A549 (cell line): ENCODE measurements around the gene DMGDH.

Source experiments
- CTCF ChIP-seq: fragments of >200 bp; sonication (Bioruptor Twin); formaldehyde crosslinking; IDR thresholded peaks from 3 replicates; pipeline ENCODE4 v1.5.1; 2016
- E2F6 ChIP-seq: IDR thresholded peaks from 2 replicates; pipeline ENCODE4 v1.6.1; 2012; ENCODE audit warnings: low read depth, borderline replicate concordance
- FOSL2 ChIP-seq, 2 experiments: fragments of 450-650 bp in 1 of 2; fragments of >200 bp in 1 of 2; sonication (Bioruptor Twin) in 1 of 2; formaldehyde crosslinking; IDR thresholded peaks; 2 replicates each; pipeline versions ENCODE4 v1.5.0 to v1.6.1; 2016 to 2020; ENCODE audit warnings: mild to moderate bottlenecking in 1 of 2, moderate library complexity in 1 of 2
- KDM5A ChIP-seq: fragments of 200-600 bp; sonication (generic); IDR thresholded peaks from 2 replicates; pipeline ENCODE4 v1.6.1; 2016; ENCODE audit warnings: antibody characterized with exemption, mild to moderate bottlenecking
- MAZ ChIP-seq: fragments of 150-350 bp; IDR thresholded peaks from 2 replicates; pipeline ENCODE4 v1.6.1; 2014; ENCODE audit warnings: antibody characterized with exemption, low read depth, low read length, borderline replicate concordance
- MYC ChIP-seq: IDR thresholded peaks from 2 replicates; pipeline ENCODE4 v1.6.1; 2012; ENCODE audit warnings: mild to moderate bottlenecking, inconsistent platforms, low read length, improper control_type of control experiment, borderline replicate concordance
- POLR2A ChIP-seq: IDR thresholded peaks from 2 replicates; pipeline ENCODE4 v1.6.1; 2012; ENCODE audit warnings: mild to moderate bottlenecking, low read length
- RNF2 ChIP-seq: fragments of 200-600 bp; sonication (generic); IDR thresholded peaks from 2 replicates; pipeline ENCODE4 v1.6.1; 2016; ENCODE audit warnings: low read depth, mild to moderate bottlenecking, antibody characterized with exemption, moderate library complexity, borderline replicate concordance
- USF2 ChIP-seq: fragments of 450-650 bp; IDR thresholded peaks from 2 replicates; pipeline ENCODE4 v1.6.1; 2014; ENCODE audit warnings: antibody characterized with exemption
- ZFP36 ChIP-seq: fragments of 450-650 bp; IDR thresholded peaks from 2 replicates; pipeline ENCODE4 v1.6.1; 2014; ENCODE audit warnings: borderline replicate concordance; ENCODE audit not compliant: partially characterized antibody

- TF ChIP-seq FOSL2 (IDR thresholded peaks at IDR 0.05) (no peak), FOSL2 (CRISPR knock-in tag; IDR thresholded peaks at IDR 0.05) (no peak), ZFP36 (no peak), KDM5A (no peak), MYC (no peak), RNF2 (no peak), POLR2A (no peak), CTCF (no peak), USF2 (no peak), MAZ (no peak), E2F6 (no peak)
Measured at GRCh38 chr5:79075646-79076426, 6.4 kb upstream of the DMGDH start.
